SU-DHL-6 (cell line): ENCODE measurements around the gene ERMAP.

ENCODE experiments used
- H2AFZ ChIP-seq: fragments of 200-600 bp; sonication (generic); 2 replicates; pipeline ENCODE4 v1.6.1; 2014; ENCODE audit warnings: low read depth, mild to moderate bottlenecking, moderate library complexity, mixed read lengths, antibody characterized with exemption, low read length; ENCODE audit not compliant: severe bottlenecking
- H3F3A ChIP-seq: fragments of 200-600 bp; shearing (Covaris generic); 2 replicates; pipeline ENCODE4 v1.6.0; 2016; ENCODE audit warnings: antibody characterized with exemption, mild to moderate bottlenecking; ENCODE audit not compliant: insufficient read depth
- H3K27ac ChIP-seq: fragments of 200-600 bp; sonication (generic); 2 replicates; pipeline ENCODE4 v1.5.1; 2016; ENCODE audit warnings: low read depth, mild to moderate bottlenecking, low read length, moderate library complexity, mixed read lengths
- H3K27me3 ChIP-seq: fragments of 200-600 bp; sonication (generic), shearing (Covaris generic); 2 replicates; pipeline ENCODE4 v1.6.0; 2014; ENCODE audit warnings: mild to moderate bottlenecking, low read length
- H3K36me3 ChIP-seq: fragments of 200-600 bp; sonication (generic); 2 replicates; pipeline ENCODE4 v1.6.1; 2014; ENCODE audit warnings: mild to moderate bottlenecking, low read length, mixed read lengths
- H3K4me2 ChIP-seq: fragments of 300-600, 200-600 bp; shearing (Covaris generic), sonication (generic); 2 replicates; pipeline ENCODE4 v1.6.0; 2014; ENCODE audit warnings: low read length, low read depth, mild to moderate bottlenecking; ENCODE audit not compliant: poor library complexity, severe bottlenecking
- H3K4me3 ChIP-seq: fragments of 200-600 bp; sonication (generic); 2 replicates; pipeline ENCODE4 v1.5.1; 2014; ENCODE audit warnings: antibody characterized with exemption, low read length, mild to moderate bottlenecking, mixed read lengths; ENCODE audit not compliant: insufficient read depth, poor library complexity, severe bottlenecking
- H3K79me2 ChIP-seq: fragments of 200-600 bp; sonication (generic); 2 replicates; pipeline ENCODE4 v1.6.1; 2014; ENCODE audit warnings: mild to moderate bottlenecking, low read length, moderate library complexity; ENCODE audit not compliant: insufficient read depth
- H3K9ac ChIP-seq: fragments of 200-600 bp; sonication (generic); 2 replicates; pipeline ENCODE4 v1.7.0; 2014; ENCODE audit warnings: mild to moderate bottlenecking, low read length
- H3K9me2 ChIP-seq: fragments of 200-600 bp; sonication (generic); replicated peaks from 2 replicates; pipeline ENCODE4 v1.6.1; 2014; ENCODE audit warnings: low read length; ENCODE audit not compliant: insufficient read depth
- H3K9me3 ChIP-seq: fragments of 200-600 bp; sonication (generic); 2 replicates; pipeline ENCODE4 v1.6.1; 2014; ENCODE audit warnings: low read length, mixed read lengths; ENCODE audit not compliant: insufficient read depth
- H4K20me1 ChIP-seq: fragments of 200-600 bp; sonication (generic); 2 replicates; pipeline ENCODE4 v1.6.1; 2014; ENCODE audit warnings: low read depth, mild to moderate bottlenecking, antibody characterized with exemption, low read length, moderate library complexity, mixed read lengths
- EZH2phosphoT487 ChIP-seq: fragments of 200-600 bp; sonication (generic), shearing (Covaris generic); conservative IDR thresholded peaks from 2 replicates; pipeline ENCODE4 v1.6.1; 2018; ENCODE audit warnings: mild to moderate bottlenecking, antibody characterized with exemption, low read length, moderate library complexity, mixed read lengths
- TF ChIP-seq, protein P1 (sequence below): fragments of 200-600 bp; sonication (generic); IDR thresholded peaks from one replicate; pipeline ENCODE4 v1.5.1; 2017; ENCODE audit warnings: antibody characterized with exemption, mild to moderate bottlenecking, low read length, moderate library complexity; ENCODE audit not compliant: insufficient read depth, poor library complexity, severe bottlenecking

The ERMAP gene

GRCh38 chr1:42786097-42786496 lies 30.8 kb upstream of the ERMAP start:
- Histone ChIP-seq H3K27ac (no peak overlapping the region), H3K9me2 (no peaks in the 10 kb centered on the region), H3K9ac (no peak overlapping the region), H3K27me3 (no peaks in the 10 kb centered on the region), H3K4me2 (no peak overlapping the region), H3K79me2 (no peaks in the 10 kb centered on the region), H3F3A (no peaks in the 10 kb centered on the region), H3K9me3 (no peaks in the 10 kb centered on the region), H3K4me3 (no peak overlapping the region), H2AFZ (no peak overlapping the region), H3K36me3 (no peaks in the 10 kb centered on the region), H4K20me1 (no peaks in the 10 kb centered on the region)
- no peak for TF ChIP-seq EZH2phosphoT487
- TF ChIP-seq, protein P1, sequence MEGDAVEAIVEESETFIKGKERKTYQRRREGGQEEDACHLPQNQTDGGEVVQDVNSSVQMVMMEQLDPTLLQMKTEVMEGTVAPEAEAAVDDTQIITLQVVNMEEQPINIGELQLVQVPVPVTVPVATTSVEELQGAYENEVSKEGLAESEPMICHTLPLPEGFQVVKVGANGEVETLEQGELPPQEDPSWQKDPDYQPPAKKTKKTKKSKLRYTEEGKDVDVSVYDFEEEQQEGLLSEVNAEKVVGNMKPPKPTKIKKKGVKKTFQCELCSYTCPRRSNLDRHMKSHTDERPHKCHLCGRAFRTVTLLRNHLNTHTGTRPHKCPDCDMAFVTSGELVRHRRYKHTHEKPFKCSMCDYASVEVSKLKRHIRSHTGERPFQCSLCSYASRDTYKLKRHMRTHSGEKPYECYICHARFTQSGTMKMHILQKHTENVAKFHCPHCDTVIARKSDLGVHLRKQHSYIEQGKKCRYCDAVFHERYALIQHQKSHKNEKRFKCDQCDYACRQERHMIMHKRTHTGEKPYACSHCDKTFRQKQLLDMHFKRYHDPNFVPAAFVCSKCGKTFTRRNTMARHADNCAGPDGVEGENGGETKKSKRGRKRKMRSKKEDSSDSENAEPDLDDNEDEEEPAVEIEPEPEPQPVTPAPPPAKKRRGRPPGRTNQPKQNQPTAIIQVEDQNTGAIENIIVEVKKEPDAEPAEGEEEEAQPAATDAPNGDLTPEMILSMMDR = no peak

DNA sequence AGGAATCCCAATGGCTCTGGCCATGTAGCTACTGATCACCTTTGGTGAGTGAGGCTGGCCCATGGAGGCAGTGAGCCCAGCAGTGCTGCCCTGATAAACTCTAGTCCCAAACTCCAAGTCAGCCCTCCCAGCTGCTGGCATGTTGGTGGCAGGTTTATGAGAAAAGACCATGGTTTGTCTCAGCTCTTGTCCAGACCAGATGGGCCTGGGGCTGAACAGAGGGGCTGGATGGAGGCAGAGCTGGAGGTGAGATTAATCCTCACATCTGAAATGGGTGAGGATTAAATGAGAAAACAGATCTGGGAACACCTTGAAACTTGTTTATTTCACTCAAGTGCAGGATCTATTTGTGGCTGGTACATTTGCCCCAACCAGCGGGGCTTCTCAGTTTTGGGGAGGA lies 28.9 kb upstream of the ERMAP start:
- Histone ChIP-seq H3K79me2 (no peaks in the 10 kb centered on the region), H3K9me2 (no peaks in the 10 kb centered on the region), H3K9ac (no peak overlapping the region), H3K9me3 (no peaks in the 10 kb centered on the region), H3K4me3 (no peak overlapping the region), H3K4me2 (no peak overlapping the region), H3K27me3 (no peaks in the 10 kb centered on the region), H3K36me3 (no peaks in the 10 kb centered on the region), H4K20me1 (no peaks in the 10 kb centered on the region), H3K27ac (no peak overlapping the region), H3F3A (no peaks in the 10 kb centered on the region), H2AFZ (no peak overlapping the region)
- TF ChIP-seq, protein P1 = no peak
- TF ChIP-seq EZH2phosphoT487 = no peak

DNA sequence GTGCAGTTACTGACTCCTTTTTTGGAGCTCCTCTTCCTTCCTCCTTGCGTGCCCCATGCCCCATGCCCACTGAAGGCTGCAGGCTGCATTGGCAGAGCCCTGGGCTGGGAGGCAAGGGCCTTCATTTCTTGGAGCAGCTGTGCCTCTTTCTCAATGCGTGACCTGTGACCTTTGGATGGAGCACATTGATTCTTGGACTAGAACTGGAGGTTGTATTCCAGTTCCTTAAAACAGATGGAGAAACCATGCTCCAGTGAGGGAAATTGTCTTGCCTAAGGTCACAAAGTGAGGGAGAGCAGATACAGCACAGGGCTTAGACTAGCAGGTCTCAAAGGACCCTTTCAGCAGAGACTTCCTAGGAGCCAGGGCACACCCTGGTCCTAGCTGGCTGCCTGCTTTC lies 23.1 kb upstream of the ERMAP start:
- H3K27me3 ChIP-seq = no peaks in the 10 kb centered on the region
- no peaks in the 10 kb centered on the region for H3K9me3 ChIP-seq
- no peaks in the 10 kb centered on the region for H3F3A ChIP-seq
- no peak overlapping the region for H3K4me3 ChIP-seq
- H3K36me3 ChIP-seq = no peaks in the 10 kb centered on the region
- H4K20me1 ChIP-seq = no peaks in the 10 kb centered on the region
- H3K4me2 ChIP-seq = no peak overlapping the region
- no peak overlapping the region for H3K27ac ChIP-seq
- H3K9ac ChIP-seq = no peak overlapping the region
- no peaks in the 10 kb centered on the region for H3K9me2 ChIP-seq
- H2AFZ ChIP-seq = no peak overlapping the region
- H3K79me2 ChIP-seq = no peaks in the 10 kb centered on the region
- TF ChIP-seq, protein P1 = no peak
- no peak for TF ChIP-seq EZH2phosphoT487

GRCh38 chr1:42797414-42797813 lies 19.5 kb upstream of the ERMAP start:
- Histone ChIP-seq H3K9me2 (no peaks in the 10 kb centered on the region), H3K9me3 (no peaks in the 10 kb centered on the region), H3K79me2 (no peaks in the 10 kb centered on the region), H3K9ac (no peak overlapping the region), H2AFZ (no peak overlapping the region), H3F3A (no peaks in the 10 kb centered on the region), H3K27me3 (no peaks in the 10 kb centered on the region), H3K4me2 (no peak overlapping the region), H3K27ac (no peak overlapping the region), H3K4me3 (no peak overlapping the region), H4K20me1 (no peaks in the 10 kb centered on the region), H3K36me3 (no peaks in the 10 kb centered on the region)
- TF ChIP-seq, protein P1 = no peak
- no peak for TF ChIP-seq EZH2phosphoT487
